Middle frontal gyrus (tissue), 1 donor: ENCODE results near the gene NR6A1.

ENCODE experiments used
- DNase-seq: peaks from one replicate; pipeline ENCODE4 v3.0.0-alpha.2; 2015; ENCODE audit warnings: low spot score; ENCODE audit errors: extremely low spot score

Gene NR6A1

GRCh38 chr9:124493218-124493617 lies 277.9 kb downstream of the NR6A1 start:
- DNase-seq = no peak

DNA sequence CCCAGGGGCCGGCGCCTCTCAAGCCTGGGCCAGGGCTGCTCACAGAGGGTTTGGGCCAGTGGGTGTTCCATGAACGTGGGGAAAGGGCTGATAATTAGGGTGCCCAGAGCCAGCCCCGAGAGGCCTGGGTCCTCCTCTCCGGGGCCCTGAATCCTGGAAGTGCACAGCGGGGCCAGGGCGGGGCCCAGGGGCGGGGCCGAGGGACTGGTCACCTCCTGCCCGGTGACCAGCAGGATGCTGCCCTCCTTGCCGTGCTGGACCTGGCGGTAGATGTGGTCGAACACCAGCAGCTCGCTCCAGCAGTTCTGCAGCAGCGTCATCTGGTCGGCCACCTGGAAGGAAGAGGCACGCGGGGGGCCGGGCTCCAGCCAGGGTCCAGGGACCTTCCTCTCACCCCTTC lies 278.3 kb downstream of the NR6A1 start:
- no peak for DNase-seq

DNA sequence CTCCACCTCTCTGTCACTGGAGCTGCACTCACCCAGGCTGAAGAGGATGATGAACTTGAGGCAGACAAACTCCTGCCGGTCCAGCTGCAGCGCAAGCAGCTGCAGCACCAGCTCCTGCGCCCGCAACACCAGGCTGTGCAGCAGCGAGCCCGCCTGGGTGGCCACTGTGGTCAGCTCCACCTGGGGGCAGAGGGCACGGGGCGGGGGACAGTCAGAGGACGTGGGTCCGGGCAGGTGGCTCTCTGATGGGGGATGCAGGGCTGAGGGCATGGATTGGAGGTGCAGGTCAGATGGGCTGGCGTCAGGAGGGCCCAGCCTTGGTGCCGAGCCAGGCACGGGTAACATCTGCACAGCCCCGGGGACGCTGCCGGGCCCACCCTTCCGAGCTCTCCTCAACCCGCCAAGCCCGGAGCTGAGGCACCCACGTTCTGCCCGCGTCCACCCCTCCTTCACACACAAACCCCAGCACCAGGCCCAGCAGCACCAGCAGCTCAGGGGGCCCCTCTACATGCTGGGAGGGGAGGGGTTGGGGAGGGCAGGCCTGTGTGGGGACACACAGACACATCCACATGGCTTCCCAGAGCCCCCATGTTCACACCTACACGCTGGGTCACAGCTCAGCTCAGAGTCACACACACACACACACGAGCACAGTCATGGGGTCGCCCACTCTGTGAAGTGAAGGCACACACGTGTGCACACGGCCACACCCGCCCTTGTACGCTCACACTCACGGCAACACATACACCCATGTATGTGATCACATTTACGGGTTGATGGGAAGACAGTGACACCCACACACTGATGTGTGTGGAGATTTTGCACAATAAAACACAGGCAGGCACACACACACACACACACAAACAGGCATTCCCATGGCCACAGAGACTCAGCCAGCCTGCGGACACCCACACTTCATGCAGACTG lies 279.8 kb downstream of the NR6A1 start:
- DNase-seq = no peak

GRCh38 chr9:124490004-124490403 lies 281.1 kb downstream of the NR6A1 start:
- DNase-seq = no peak

GRCh38 chr9:124489222-124489621 lies 281.9 kb downstream of the NR6A1 start:
- no peak for DNase-seq

DNA sequence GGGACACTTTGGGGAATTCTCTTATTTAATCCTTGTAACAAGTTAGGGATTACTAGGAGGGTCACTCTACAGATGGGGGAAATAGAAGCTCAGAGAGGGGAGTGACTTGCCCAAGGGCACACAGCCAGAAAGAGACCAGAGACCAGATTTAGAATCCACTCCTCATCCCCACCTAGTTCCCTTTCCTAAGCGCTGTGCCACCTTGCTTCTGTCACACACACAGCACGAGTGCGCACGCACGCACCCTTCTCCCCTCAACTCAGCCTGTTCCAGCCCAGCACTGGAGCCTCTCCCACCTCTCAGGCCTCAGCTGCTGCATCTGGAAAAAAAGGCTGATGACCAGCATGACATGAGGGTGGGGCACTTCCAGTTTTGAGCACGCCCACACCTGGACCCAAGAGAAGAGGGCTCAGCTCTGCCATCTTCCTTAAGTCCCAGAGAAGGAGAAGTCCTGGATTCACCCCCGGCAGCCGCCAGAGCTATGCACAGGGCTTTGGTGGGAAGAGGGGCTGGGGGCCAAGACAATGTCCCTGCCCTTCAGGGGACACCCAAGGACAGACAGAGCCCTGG lies 282.4 kb downstream of the NR6A1 start:
- no peak for DNase-seq

GRCh38 chr9:124487260-124488182 lies 283.6 kb downstream of the NR6A1 start:
- DNase-seq = no peak

DNA sequence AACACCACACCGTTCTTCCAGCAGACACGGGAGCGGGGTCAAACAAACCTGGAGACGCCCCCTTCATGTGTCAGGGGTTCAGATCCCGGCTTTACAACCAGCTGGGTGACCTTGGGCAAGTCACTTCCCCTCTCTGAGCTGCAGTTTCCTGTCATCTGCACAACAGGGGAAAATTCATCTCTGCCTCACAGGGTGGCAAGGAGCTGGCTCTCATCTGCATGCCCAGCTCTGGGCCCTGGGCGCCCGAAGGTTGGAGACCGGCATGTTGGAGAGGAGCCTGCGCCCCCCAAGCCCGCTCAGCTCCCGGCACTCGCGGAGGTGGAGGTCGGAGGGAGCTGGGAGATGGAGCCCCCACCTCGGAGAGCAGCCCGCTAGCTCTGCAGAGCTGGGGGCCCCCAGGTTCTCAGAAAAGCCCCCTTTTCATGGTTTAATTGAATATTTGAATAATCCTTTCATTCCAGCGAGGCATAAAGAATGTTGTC lies 284.3 kb downstream of the NR6A1 start:
- no peak for DNase-seq

GRCh38 chr9:124485936-124486335 lies 285.2 kb downstream of the NR6A1 start:
- no peak for DNase-seq

DNA sequence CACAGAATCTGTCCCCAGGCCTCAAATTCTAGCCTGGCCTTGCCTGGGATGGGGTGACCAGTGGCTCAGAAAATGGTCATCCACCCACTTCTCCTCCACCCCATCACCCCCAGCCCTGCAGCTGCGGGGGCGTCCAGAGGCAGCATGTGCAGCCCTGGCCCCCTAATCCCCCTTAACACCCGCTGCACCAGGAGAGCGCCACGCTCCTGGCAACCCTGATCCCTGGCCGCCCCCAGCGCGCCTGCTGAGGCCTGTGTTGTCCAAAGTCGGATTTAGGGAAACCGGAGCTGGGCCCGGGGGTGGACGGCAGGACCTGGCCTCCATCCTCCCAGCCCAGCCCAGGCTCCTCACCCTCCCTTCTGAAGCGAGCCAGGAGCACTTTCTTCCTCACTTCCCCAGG lies 285.9 kb downstream of the NR6A1 start:
- no peak for DNase-seq

GRCh38 chr9:124483481-124483880 lies 287.6 kb downstream of the NR6A1 start:
- DNase-seq = no peak

GRCh38 chr9:124482431-124483031 lies 288.6 kb downstream of the NR6A1 start:
- no peak for DNase-seq

GRCh38 chr9:124481115-124481514 lies 290.0 kb downstream of the NR6A1 start:
- DNase-seq = no peak

GRCh38 chr9:124480621-124480981 lies 290.5 kb downstream of the NR6A1 start:
- no peak for DNase-seq

- no peak for DNase-seq
These were observed 291.0 kb downstream of the NR6A1 start for GRCh38 chr9:124479947-124480620.

DNA sequence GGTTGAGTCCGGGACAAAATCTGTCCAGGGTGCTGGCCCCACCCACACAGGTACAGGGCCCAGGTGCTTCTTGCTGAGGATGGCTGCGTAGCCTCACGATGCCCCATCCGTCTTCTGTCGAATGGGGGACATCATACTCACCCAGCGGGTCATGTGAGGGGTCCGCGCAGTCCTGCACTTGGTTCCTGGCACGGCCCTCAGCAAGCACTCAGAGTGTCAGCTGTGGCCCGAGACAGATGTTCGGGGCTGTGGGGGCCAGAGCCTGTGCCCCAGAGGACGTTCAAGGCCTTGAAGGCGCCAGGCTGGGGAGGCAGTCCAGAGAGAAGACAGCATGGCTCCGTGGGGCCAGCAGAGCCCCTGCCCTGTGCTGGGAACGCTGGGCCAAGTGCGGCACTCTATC lies 291.7 kb downstream of the NR6A1 start:
- no peak for DNase-seq

DNA sequence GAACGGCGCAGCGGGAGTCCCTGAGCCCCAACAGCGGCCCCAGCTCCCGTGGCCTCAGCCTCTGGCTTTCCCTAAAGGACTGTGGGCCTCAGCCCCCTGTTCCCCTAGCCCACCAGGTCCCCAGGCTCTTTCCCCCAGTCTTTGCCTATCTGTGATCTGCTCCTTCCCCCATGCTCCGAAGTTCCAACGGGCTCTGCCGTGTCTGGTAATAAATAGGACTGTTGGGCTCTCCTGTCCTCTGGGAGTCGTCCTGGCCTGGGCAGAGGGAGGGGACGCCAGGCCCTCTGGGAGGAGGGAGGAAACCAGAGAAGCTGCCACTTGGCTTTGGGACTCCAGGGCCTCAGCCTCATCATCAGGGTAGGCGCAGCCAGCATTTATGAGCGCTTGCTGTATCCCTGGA lies 292.8 kb downstream of the NR6A1 start:
- no peak for DNase-seq

DNA sequence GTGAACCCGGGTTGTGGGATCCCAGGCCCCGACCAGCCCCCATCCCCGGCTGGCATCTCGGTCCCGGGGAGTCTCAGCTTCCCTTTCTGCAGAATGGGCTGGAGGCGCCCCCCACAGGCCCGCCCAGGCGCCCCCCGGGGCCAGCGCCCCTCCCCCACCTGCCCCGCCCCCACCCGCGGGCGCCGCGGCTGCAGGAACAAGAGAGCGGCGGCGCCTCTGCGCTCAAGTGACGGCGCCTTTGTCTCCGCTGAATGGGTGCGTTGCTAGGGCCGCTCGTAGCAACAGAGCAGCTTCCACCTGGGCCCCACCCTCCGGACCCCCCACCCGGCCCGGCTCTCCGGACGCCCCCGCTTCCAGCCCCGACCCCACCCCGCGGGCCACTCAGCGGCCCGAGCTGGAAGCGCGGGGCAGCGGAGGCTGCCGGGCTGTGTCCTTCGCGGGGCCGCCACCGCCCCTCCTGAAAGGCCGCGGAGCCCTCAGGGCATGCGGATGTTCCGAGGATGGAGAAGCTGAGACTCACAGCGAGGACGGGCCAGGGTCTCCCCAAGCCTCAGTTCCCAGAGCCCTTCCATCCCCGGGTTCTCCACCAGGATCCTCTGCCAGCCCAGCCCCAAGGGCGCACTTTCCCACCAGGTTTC lies 293.3 kb downstream of the NR6A1 start:
- no peak for DNase-seq

GRCh38 chr9:124477211-124477647 lies 293.9 kb downstream of the NR6A1 start:
- no peak for DNase-seq
